BLaER1 treated with 17β-estradiol and CSF1 and Interleukin-3, amounts not matched to agents 10 nM and 100 nM (cell line): Measurements from ENCODE around the gene ARHGEF18.
"Not testable (repeated sequence)": the region's sequence is repeated elsewhere in the genome, so short reads cannot be mapped to it uniquely, and the experiment has no call there.

Experiments used
- H3K27ac ChIP-seq, 11 experiments: shearing (Covaris generic); formaldehyde crosslinking; 2 replicates each; pipeline ENCODE4 v1.8.1; 2022
- H3K27me3 ChIP-seq, 11 experiments: shearing (Covaris generic); formaldehyde crosslinking; 2 replicates each; pipeline ENCODE4 v1.8.1; 2022
- H3K36me3 ChIP-seq, 11 experiments: shearing (Covaris generic); formaldehyde crosslinking; 2 replicates each; pipeline ENCODE4 v1.8.1; 2022
- H3K4me1 ChIP-seq, 10 experiments: shearing (Covaris generic); formaldehyde crosslinking; 2 replicates each; pipeline ENCODE4 v1.8.1; 2022
- H3K4me2 ChIP-seq, 11 experiments: shearing (Covaris generic); formaldehyde crosslinking; 2 replicates each; pipeline ENCODE4 v1.8.1; 2022
- H3K4me3 ChIP-seq, 10 experiments: shearing (Covaris generic); formaldehyde crosslinking; 2 replicates each; pipeline ENCODE4 v1.8.1; 2022
- H3K9ac ChIP-seq, 11 experiments: shearing (Covaris generic); formaldehyde crosslinking; 2 replicates each; pipeline ENCODE4 v1.8.1; 2022
- H3K9me3 ChIP-seq, 11 experiments: shearing (Covaris generic); formaldehyde crosslinking; replicated peaks in 1 of 11; 2 replicates each; pipeline ENCODE4 v1.8.1; 2022
- H4K20me1 ChIP-seq, 11 experiments: shearing (Covaris generic); formaldehyde crosslinking; 2 replicates each; pipeline ENCODE4 v1.8.1; 2022
- Cebpa-rat ChIP-seq, 11 experiments: shearing (Covaris generic); IDR thresholded peaks; 2 replicates each; pipeline ENCODE4 v1.8.1; 2022

Gene ARHGEF18

GRCh38 chr19:7340959-7341837, 7.5 kb upstream of the ARHGEF18 start:
- peaks cover 0 to 7% (median 0%) of the 10 kb centered on the region in 11 experiments; a peak in 4 of 22 replicates for H4K20me1 ChIP-seq
- no peak overlapping the region for H3K4me3 ChIP-seq
- peak overlapping the region in 10 of 11 experiments; percentile 25 to 83 (median 72); a peak in 18 of 22 replicates for H3K9ac ChIP-seq
- H3K4me1 ChIP-seq = peaks cover 63 to 98% (median 96%) of the 10 kb centered on the region in 10 experiments
- no peaks in the 10 kb centered on the region for H3K9me3 ChIP-seq
- no peaks in the 10 kb centered on the region for H3K36me3 ChIP-seq
- TF ChIP-seq Cebpa-rat (IDR thresholded peaks at IDR 0.05) = no peak
- peaks cover 0 to 67% (median 0%) of the 10 kb centered on the region in 11 experiments; a peak in 4 of 22 replicates for H3K27me3 ChIP-seq
- peak overlapping the region in 9 of 11 experiments; percentile 43 to 99 (median 95); a peak in 18 of 22 replicates for H3K27ac ChIP-seq
- H3K4me2 ChIP-seq = peak overlapping the region; percentile 36 to 97 (median 94); a peak in 20 of 22 replicates

GRCh38 chr19:7342143-7342542, 6.6 kb upstream of the ARHGEF18 start:
- no peaks in the 10 kb centered on the region for H3K9me3 ChIP-seq
- peaks cover 0 to 4% (median 0%) of the 10 kb centered on the region in 11 experiments; a peak in 4 of 22 replicates for H4K20me1 ChIP-seq
- no peaks in the 10 kb centered on the region for H3K36me3 ChIP-seq
- H3K27me3 ChIP-seq = peaks cover 0 to 62% (median 0%) of the 10 kb centered on the region in 11 experiments; a peak in 4 of 22 replicates
- no peak overlapping the region for H3K4me3 ChIP-seq
- H3K9ac ChIP-seq = peak overlapping the region in 5 of 11 experiments; percentile 11 to 76 (median 31); a peak in 8 of 22 replicates
- peaks cover 54 to 98% (median 96%) of the 10 kb centered on the region in 10 experiments for H3K4me1 ChIP-seq
- TF ChIP-seq Cebpa-rat (IDR thresholded peaks at IDR 0.05) = no peak
- peak overlapping the region; percentile 10 to 97 (median 82); a peak in 19 of 22 replicates for H3K4me2 ChIP-seq
- peak overlapping the region in 8 of 11 experiments; percentile 27 to 99 (median 96); a peak in 14 of 22 replicates for H3K27ac ChIP-seq

- peaks cover 7 to 12% (median 9%) of the 10 kb centered on the region in 11 experiments for H3K9me3 ChIP-seq
- H3K9ac ChIP-seq = peak overlapping the region in 7 of 11 experiments; percentile 10 to 96 (median 73); a peak in 6 of 22 replicates
- no peaks in the 10 kb centered on the region for H4K20me1 ChIP-seq
- H3K27me3 ChIP-seq = peaks cover 0 to 42% (median 0%) of the 10 kb centered on the region in 11 experiments; a peak in 4 of 22 replicates
- peak overlapping the region in 9 of 11 experiments; percentile 65 to 97 (median 89); a peak in 18 of 22 replicates for H3K4me2 ChIP-seq
- peak overlapping the region in 8 of 11 experiments; percentile 16 to 99 (median 96); a peak in 16 of 22 replicates for H3K27ac ChIP-seq
- H3K36me3 ChIP-seq = peaks cover 0 to 11% (median 7%) of the 10 kb centered on the region in 11 experiments; a peak in 16 of 22 replicates
- TF ChIP-seq Cebpa-rat (IDR thresholded peaks at IDR 0.05) = no peak
- no peak overlapping the region for H3K4me3 ChIP-seq
- peaks cover 58 to 98% (median 95%) of the 10 kb centered on the region in 10 experiments for H3K4me1 ChIP-seq
Observed at GRCh38 chr19:7346488-7346971, 2.2 kb upstream of the ARHGEF18 start.

GRCh38 chr19:7346997-7347396, 1.7 kb upstream of the ARHGEF18 start:
- not testable (repeated sequence) for H4K20me1 ChIP-seq, H3K4me3 ChIP-seq
- peak overlapping the region in 9 of 11 experiments; percentile 65 to 97 (median 89); a peak in 18 of 22 replicates for H3K4me2 ChIP-seq
- peaks cover 58 to 93% (median 91%) of the 10 kb centered on the region in 10 experiments for H3K4me1 ChIP-seq
- peak overlapping the region in 5 of 11 experiments; percentile 10 to 96 (median 76); a peak in 5 of 22 replicates for H3K9ac ChIP-seq
- peaks cover 11 to 17% (median 14%) of the 10 kb centered on the region in 11 experiments for H3K9me3 ChIP-seq
- peaks cover 0 to 41% (median 0%) of the 10 kb centered on the region in 11 experiments; a peak in 4 of 22 replicates for H3K27me3 ChIP-seq
- peak overlapping the region in 8 of 11 experiments; percentile 16 to 99 (median 97); a peak in 15 of 22 replicates for H3K27ac ChIP-seq
- peaks cover 3 to 16% (median 12%) of the 10 kb centered on the region in 11 experiments; a peak in 20 of 22 replicates for H3K36me3 ChIP-seq

- TF ChIP-seq Cebpa-rat (IDR thresholded peaks at IDR 0.05) = no peak; a peak in 1 of 22 replicates
- Histone ChIP-seq H3K4me1 (peaks cover 41 to 85% (median 76%) of the 10 kb centered on the region in 10 experiments), H3K4me3 (peak overlapping the region; percentile 13 to 81 (median 72); a peak in 19 of 20 replicates), H4K20me1 (peaks cover 0 to 6% (median 0%) of the 10 kb centered on the region in 11 experiments; a peak in 2 of 22 replicates), H3K36me3 (peaks cover 5 to 36% (median 29%) of the 10 kb centered on the region in 11 experiments; a peak in 20 of 22 replicates), H3K4me2 (peak overlapping the region; percentile 65 to 97 (median 91)), H3K27ac (peak overlapping the region in 10 of 11 experiments; percentile 45 to 99 (median 96); a peak in 19 of 22 replicates), H3K9me3 (peaks cover 15 to 30% (median 18%) of the 10 kb centered on the region in 11 experiments), H3K9ac (peak overlapping the region; percentile 1 to 96 (median 88); a peak in 20 of 22 replicates), H3K27me3 (peaks cover 0 to 31% (median 0%) of the 10 kb centered on the region in 11 experiments; a peak in 4 of 22 replicates)
Observed at GRCh38 chr19:7349231-7349591, 474 bp downstream of the ARHGEF18 start.

- peak overlapping the region; percentile 65 to 97 (median 91) for H3K4me2 ChIP-seq
- H3K9ac ChIP-seq = peak overlapping the region; percentile 1 to 96 (median 88); a peak in 20 of 22 replicates
- peaks cover 33 to 85% (median 73%) of the 10 kb centered on the region in 10 experiments for H3K4me1 ChIP-seq
- H3K27ac ChIP-seq = peak overlapping the region in 10 of 11 experiments; percentile 45 to 99 (median 96); a peak in 19 of 22 replicates
- peaks cover 0 to 13% (median 4%) of the 10 kb centered on the region in 11 experiments; a peak in 12 of 22 replicates for H4K20me1 ChIP-seq
- H3K4me3 ChIP-seq = peak overlapping the region; percentile 13 to 81 (median 72); a peak in 17 of 20 replicates
- H3K9me3 ChIP-seq = peaks cover 15 to 39% (median 19%) of the 10 kb centered on the region in 11 experiments
- no peak for TF ChIP-seq Cebpa-rat (IDR thresholded peaks at IDR 0.05)
- H3K36me3 ChIP-seq = peaks cover 5 to 45% (median 39%) of the 10 kb centered on the region in 11 experiments; a peak in 20 of 22 replicates
- H3K27me3 ChIP-seq = peaks cover 0 to 25% (median 0%) of the 10 kb centered on the region in 11 experiments; a peak in 4 of 22 replicates
Observed at GRCh38 chr19:7349961-7350711, 1.4 kb downstream of the ARHGEF18 start.

- Histone ChIP-seq H3K36me3 (peaks cover 5 to 62% (median 56%) of the 10 kb centered on the region in 11 experiments; a peak in 20 of 22 replicates), H3K4me1 (peaks cover 25 to 84% (median 67%) of the 10 kb centered on the region in 10 experiments), H3K27me3 (peaks cover 0 to 10% (median 0%) of the 10 kb centered on the region in 11 experiments; a peak in 1 of 22 replicates), H3K9ac (no peak overlapping the region; a peak in 1 of 22 replicates), H3K4me2 (peak overlapping the region in 8 of 11 experiments; percentile 65 to 97 (median 92); a peak in 8 of 22 replicates), H3K9me3 (peaks cover 15 to 44% (median 19%) of the 10 kb centered on the region in 11 experiments), H3K4me3 (peak overlapping the region in 7 of 10 experiments; percentile 37 to 81 (median 72); a peak in 6 of 20 replicates), H3K27ac (peak overlapping the region in 7 of 11 experiments; percentile 4 to 99 (median 95); a peak in 9 of 22 replicates), H4K20me1 (peaks cover 0 to 30% (median 19%) of the 10 kb centered on the region in 11 experiments; a peak in 15 of 22 replicates)
- TF ChIP-seq Cebpa-rat (IDR thresholded peaks at IDR 0.05) = no peak
Observed at GRCh38 chr19:7351861-7352260, 3.1 kb downstream of the ARHGEF18 start.
